ENCODE data around the gene TNNC1.

GRCh38 chr3:52483577-52484381, 29.9 kb upstream of the TNNC1 start:
- TF ChIP-seq CTCF (conservative IDR thresholded peaks at IDR 0.05; ENCODE audit: low read length): no peak
- TF ChIP-seq EZH2phosphoT487 (IDR thresholded peaks at IDR 0.05; ENCODE audit: borderline replicate concordance, low read depth, low read length): no peak
